GM12875 (cell line): Measurements from ENCODE around the gene ARHGAP40.
A peak's percentile ranks its signal among the peaks of the same experiment; 100 is the strongest.

Experiments used
- H3K4me3 ChIP-seq: one replicate; pipeline ENCODE4 v1.5.1; 2011; ENCODE audit warnings: low read depth, low read length, control low read depth
- CTCF ChIP-seq: IDR thresholded peaks from 2 replicates; pipeline ENCODE4 v1.5.1; 2011; ENCODE audit warnings: low read depth, mild to moderate bottlenecking, control low read depth, inconsistent platforms, low read length, moderate library complexity, borderline replicate concordance; ENCODE audit not compliant: insufficient read depth

The ARHGAP40 gene

GRCh38 chr20:38640521-38640920 is 38.9 kb downstream of the ARHGAP40 start:
- no peak for TF ChIP-seq CTCF

GRCh38 chr20:38642498-38642897 is 40.9 kb downstream of the ARHGAP40 start:
- H3K4me3 ChIP-seq, result no peak overlapping the region
- no peak for TF ChIP-seq CTCF

More at GRCh38 chr20:38640521-38640920, 38.9 kb downstream of the ARHGAP40 start:
- H3K4me3 ChIP-seq, result no peak overlapping the region

- H3K4me3 ChIP-seq, result no peak overlapping the region
- no peak for TF ChIP-seq CTCF
Measured at GRCh38 chr20:38644588-38645260, 43.1 kb downstream of the ARHGAP40 start.

GRCh38 chr20:38645351-38645750 is 43.7 kb downstream of the ARHGAP40 start:
- no peak for TF ChIP-seq CTCF
- no peak overlapping the region for H3K4me3 ChIP-seq

GRCh38 chr20:38645980-38646858 is 44.6 kb downstream of the ARHGAP40 start:
- TF ChIP-seq CTCF, result peak; percentile 97
- H3K4me3 ChIP-seq, result no peak overlapping the region

- peak; percentile 62 for TF ChIP-seq CTCF
- no peak overlapping the region for H3K4me3 ChIP-seq
Measured at GRCh38 chr20:38649275-38649891, 47.8 kb downstream of the ARHGAP40 start.
